Neural cell (in vitro differentiated cells): ENCODE data around the gene ZCCHC14. TPM values are rescaled to one million over a fixed set of nuclear protein-coding genes. Genes with fewer than 3 reads are reported as not detected.

Source experiments
- H2AFZ ChIP-seq: fragments of 200-600, 300-800 bp; sonication (generic), shearing (Covaris generic); 2 replicates; pipeline ENCODE4 v1.6.0; 2014; ENCODE audit warnings: low read depth, mild to moderate bottlenecking, antibody characterized with exemption, low read length, moderate library complexity
- H3F3A ChIP-seq: fragments of 200-600 bp; shearing (Covaris generic); 2 replicates; pipeline ENCODE4 v1.6.1; 2016; ENCODE audit warnings: mild to moderate bottlenecking, moderate library complexity, mixed read lengths, antibody characterized with exemption, low read length; ENCODE audit not compliant: insufficient read depth, poor library complexity, severe bottlenecking
- H3K27ac ChIP-seq: fragments of 200-600, 300-800 bp; sonication (generic), shearing (Covaris generic); 2 replicates; pipeline ENCODE4 v1.5.1; 2014; ENCODE audit warnings: mild to moderate bottlenecking, low read length, moderate library complexity
- H3K27me3 ChIP-seq: fragments of 300-800, 200-600 bp; sonication (generic), shearing (Covaris generic); 2 replicates; pipeline ENCODE4 v1.6.0; 2014; ENCODE audit warnings: mild to moderate bottlenecking, low read depth, low read length, moderate library complexity; ENCODE audit not compliant: insufficient read depth
- H3K36me3 ChIP-seq: fragments of 300-800, 200-600 bp; sonication (generic), shearing (Covaris generic); 2 replicates; pipeline ENCODE4 v1.5.1; 2014; ENCODE audit warnings: mild to moderate bottlenecking, antibody characterized with exemption, low read length, moderate library complexity; ENCODE audit not compliant: insufficient read depth
- H3K4me2 ChIP-seq: fragments of 300-800, 200-600 bp; sonication (generic), shearing (Covaris generic); 2 replicates; pipeline ENCODE4 v1.6.0; 2014; ENCODE audit warnings: mild to moderate bottlenecking, low read length
- H3K4me3 ChIP-seq: fragments of 300-800, 200-600 bp; sonication (generic), shearing (Covaris generic); 2 replicates; pipeline ENCODE4 v1.5.1; 2014; ENCODE audit warnings: mild to moderate bottlenecking, low read length, moderate library complexity
- H3K79me2 ChIP-seq: fragments of 200-600 bp; shearing (Covaris generic); replicated peaks from 2 replicates; pipeline ENCODE4 v1.6.0; 2014; ENCODE audit warnings: mild to moderate bottlenecking, low read length, moderate library complexity; ENCODE audit not compliant: insufficient read depth
- H3K9ac ChIP-seq: fragments of 300-800, 200-600 bp; sonication (generic), shearing (Covaris generic); 2 replicates; pipeline ENCODE4 v1.6.1; 2016; ENCODE audit warnings: mild to moderate bottlenecking, low read length, mixed read lengths
- H3K9me2 ChIP-seq: fragments of 200-600 bp; shearing (Covaris generic); 2 replicates; pipeline ENCODE4 v1.6.1; 2016; ENCODE audit warnings: mild to moderate bottlenecking, low read length, mixed read lengths; ENCODE audit not compliant: insufficient read depth
- H3K9me3 ChIP-seq: fragments of 200-600, 300-800 bp; sonication (generic), shearing (Covaris generic); 2 replicates; pipeline ENCODE4 v1.6.1; 2016; ENCODE audit warnings: mild to moderate bottlenecking, mixed run types, low read length, moderate library complexity, mixed read lengths
- H4K20me1 ChIP-seq: fragments of 200-600 bp; shearing (Covaris generic); 2 replicates; pipeline ENCODE4 v1.6.1; 2016; ENCODE audit warnings: mild to moderate bottlenecking, mixed run types; ENCODE audit not compliant: insufficient read depth
- CTCF ChIP-seq: fragments of 450-650 bp; IDR thresholded peaks from 2 replicates; pipeline ENCODE4 v1.5.1; 2014; ENCODE audit warnings: antibody characterized with exemption, mild to moderate bottlenecking, moderate library complexity; ENCODE audit not compliant: poor library complexity, severe bottlenecking
- EP300 ChIP-seq: fragments of 450-650 bp; conservative IDR thresholded peaks from 2 replicates; pipeline ENCODE4 v1.6.1; 2014; ENCODE audit warnings: antibody characterized with exemption, mild to moderate bottlenecking, moderate library complexity; ENCODE audit not compliant: poor library complexity, severe bottlenecking
- EZH2 ChIP-seq: fragments of 200-600, 300-800 bp; shearing (Covaris generic), sonication (generic); IDR thresholded peaks from 2 replicates; pipeline ENCODE4 v1.6.1; 2014; ENCODE audit warnings: antibody characterized with exemption, low read length, borderline replicate concordance, mild to moderate bottlenecking; ENCODE audit not compliant: insufficient read depth, poor library complexity, severe bottlenecking
- MXI1 ChIP-seq: fragments of 450-650 bp; conservative IDR thresholded peaks from 2 replicates; pipeline ENCODE4 v1.6.1; 2014; ENCODE audit warnings: antibody characterized with exemption, mild to moderate bottlenecking; ENCODE audit not compliant: poor library complexity, severe bottlenecking
- POLR2AphosphoS5 ChIP-seq: IDR thresholded peaks from 2 replicates; pipeline ENCODE4 v1.6.1; 2012
- RAD21 ChIP-seq: fragments of 450-650 bp; conservative IDR thresholded peaks from 2 replicates; pipeline ENCODE4 v1.6.1; 2014; ENCODE audit warnings: antibody characterized with exemption, mild to moderate bottlenecking, moderate library complexity
- REST ChIP-seq: IDR thresholded peaks from 2 replicates; pipeline ENCODE4 v1.6.1; 2012; ENCODE audit warnings: borderline replicate concordance
- SMC3 ChIP-seq: fragments of 450-650 bp; conservative IDR thresholded peaks from 2 replicates; pipeline ENCODE4 v1.6.1; 2014; ENCODE audit warnings: antibody characterized with exemption, mild to moderate bottlenecking, moderate library complexity; ENCODE audit not compliant: poor library complexity
- TAF1 ChIP-seq: IDR thresholded peaks from 2 replicates; pipeline ENCODE4 v1.6.1; 2012; ENCODE audit warnings: low read depth
- polyA plus RNA-seq: library from polyadenylated mRNA; depleted of rRNA; stranded (reverse); fragments of >200 nt; gene quantifications from 2 replicates; pipeline ENCODE4 v1.2.3, GENCODE V29; 2014

The ZCCHC14 gene
- polyA plus RNA-seq, 1 donor from 2014 or later: 22.1 TPM

- no peak overlapping the region for H3K9ac ChIP-seq
- no peak overlapping the region for H3K4me2 ChIP-seq
- no peaks in the 10 kb centered on the region for H3K9me2 ChIP-seq
- no peaks in the 10 kb centered on the region for H3F3A ChIP-seq
- H3K36me3 ChIP-seq: no peaks in the 10 kb centered on the region
- H3K27me3 ChIP-seq: no peaks in the 10 kb centered on the region
- H2AFZ ChIP-seq: no peak overlapping the region
- H3K27ac ChIP-seq: no peak overlapping the region
- no peaks in the 10 kb centered on the region for H4K20me1 ChIP-seq
- H3K9me3 ChIP-seq: no peaks in the 10 kb centered on the region
- no peak for TF ChIP-seq CTCF
- TF ChIP-seq TAF1: no peak
- TF ChIP-seq POLR2AphosphoS5: no peak
- no peak for TF ChIP-seq SMC3
- TF ChIP-seq EP300: no peak
- TF ChIP-seq EZH2: no peak
- no peak for TF ChIP-seq MXI1
- TF ChIP-seq RAD21: no peak
- no peak for TF ChIP-seq REST
- H3K79me2 ChIP-seq: no peaks in the 10 kb centered on the region
- no peak overlapping the region for H3K4me3 ChIP-seq
Observed at GRCh38 chr16:87424266-87424665, 68.6 kb downstream of the ZCCHC14 start.

- Histone ChIP-seq H2AFZ (no peak overlapping the region), H3K27ac (no peak overlapping the region), H3K27me3 (no peaks in the 10 kb centered on the region), H3F3A (no peaks in the 10 kb centered on the region), H3K79me2 (no peaks in the 10 kb centered on the region), H3K9me2 (no peaks in the 10 kb centered on the region), H3K9ac (no peak overlapping the region), H3K4me3 (no peak overlapping the region), H4K20me1 (no peaks in the 10 kb centered on the region), H3K36me3 (no peaks in the 10 kb centered on the region), H3K4me2 (no peak overlapping the region), H3K9me3 (no peaks in the 10 kb centered on the region)
- TF ChIP-seq EZH2 (no peak), REST (no peak)
Observed at GRCh38 chr16:87423429-87423828, 69.4 kb downstream of the ZCCHC14 start.
